GM18526 (cell line): Measurements from ENCODE around the gene RPN1.

ENCODE experiments used
- POLR2A ChIP-seq: IDR thresholded peaks from 3 replicates; pipeline ENCODE4 v1.6.1; 2011; ENCODE audit not compliant: insufficient read length; ENCODE audit errors: extremely low read depth

RPN1 gene

DNA sequence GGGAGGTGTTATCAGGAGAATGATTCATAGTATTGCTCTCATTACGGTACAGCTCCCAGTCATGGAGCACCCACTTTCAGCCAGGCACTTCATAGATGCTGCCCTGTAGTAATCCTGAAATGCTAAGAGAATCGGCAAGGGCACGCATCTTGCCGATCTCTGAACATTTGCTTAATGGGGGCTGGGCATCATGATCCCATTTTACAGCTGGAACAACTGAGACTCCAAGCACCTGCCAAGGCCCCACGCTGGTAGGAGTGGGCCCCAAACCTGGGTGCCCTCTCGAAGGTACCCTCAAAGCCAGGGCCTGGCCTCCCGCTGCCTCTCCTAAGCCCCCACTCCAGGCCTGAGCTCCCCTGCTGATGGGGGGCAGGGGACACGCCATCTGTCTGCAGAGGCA lies 47.3 kb downstream of the RPN1 start:
- no peak for TF ChIP-seq POLR2A

DNA sequence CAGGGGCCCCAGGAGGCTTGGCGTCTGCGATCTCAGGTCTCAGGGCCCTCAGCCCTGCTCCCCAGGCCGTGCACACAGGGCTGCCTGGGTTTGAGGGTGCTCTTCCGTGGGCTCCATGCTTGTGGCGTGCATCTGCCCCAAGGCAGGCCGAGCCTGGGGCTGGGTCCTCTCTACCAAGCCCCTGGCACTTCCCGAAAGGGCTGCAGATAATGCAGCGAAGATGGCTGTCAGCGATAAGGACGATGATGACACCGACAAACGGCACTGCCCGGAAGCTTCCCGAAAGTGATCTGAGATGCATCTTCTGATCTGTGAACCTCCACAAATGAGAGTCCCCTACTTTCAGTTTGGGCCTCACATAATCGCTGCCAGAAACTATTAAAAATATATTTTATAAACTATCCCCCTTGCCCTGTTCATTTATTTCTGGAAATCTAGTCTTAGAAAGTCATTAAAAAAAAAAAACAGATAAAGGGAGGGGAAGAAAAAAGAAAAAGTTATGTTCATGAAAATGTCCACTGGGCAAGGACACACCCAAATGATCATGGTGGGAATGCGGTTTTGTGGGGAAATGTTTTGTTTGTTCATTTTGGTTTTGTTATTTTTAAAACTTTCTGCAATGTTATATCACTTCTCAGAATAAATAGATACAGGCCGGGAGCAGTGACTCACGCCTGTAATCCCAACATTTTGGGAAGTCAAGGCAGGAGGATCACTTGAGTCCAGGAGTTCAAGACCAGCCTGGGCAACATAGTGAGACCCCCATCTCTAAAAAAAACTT lies 51.5 kb downstream of the RPN1 start:
- TF ChIP-seq POLR2A: no peak

DNA sequence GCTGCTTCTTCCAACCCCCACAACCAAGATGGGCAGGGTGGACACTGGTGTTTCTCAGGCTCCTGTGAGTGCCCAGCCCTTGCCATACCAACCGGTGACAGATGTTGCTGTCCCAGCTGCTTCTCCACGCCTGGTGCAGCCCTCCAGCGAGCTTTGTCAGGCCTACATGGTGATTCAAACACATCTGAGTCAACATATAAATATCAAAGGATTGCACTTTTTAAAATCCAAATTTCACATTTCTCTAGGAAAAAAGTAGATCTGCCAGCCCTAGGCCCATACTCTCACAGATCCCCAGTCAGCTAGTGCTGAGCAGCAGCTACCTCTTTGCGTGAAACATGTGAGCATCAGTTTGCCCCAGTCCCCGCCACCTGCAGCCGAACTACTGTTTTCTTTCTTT lies 52.7 kb downstream of the RPN1 start:
- TF ChIP-seq POLR2A: no peak

DNA sequence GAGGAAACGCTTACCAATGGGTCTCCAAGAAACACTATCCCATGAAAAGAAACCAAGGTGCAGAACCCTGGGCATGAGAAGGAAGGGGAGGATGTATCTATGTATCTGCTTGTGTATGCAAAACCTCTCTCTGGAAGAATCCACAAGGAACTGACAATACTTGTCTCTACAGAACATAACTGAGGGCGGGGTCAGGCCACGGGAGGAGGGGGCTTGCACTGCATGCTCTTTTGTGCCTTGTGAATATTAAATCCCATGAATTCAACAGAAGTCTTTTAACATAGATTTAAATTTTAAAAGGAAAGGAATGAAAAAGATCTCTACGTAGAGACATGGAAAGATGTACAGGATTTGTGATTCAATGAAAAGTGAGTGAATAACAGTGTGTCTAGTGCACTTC lies 57.8 kb downstream of the RPN1 start:
- TF ChIP-seq POLR2A: no peak

DNA sequence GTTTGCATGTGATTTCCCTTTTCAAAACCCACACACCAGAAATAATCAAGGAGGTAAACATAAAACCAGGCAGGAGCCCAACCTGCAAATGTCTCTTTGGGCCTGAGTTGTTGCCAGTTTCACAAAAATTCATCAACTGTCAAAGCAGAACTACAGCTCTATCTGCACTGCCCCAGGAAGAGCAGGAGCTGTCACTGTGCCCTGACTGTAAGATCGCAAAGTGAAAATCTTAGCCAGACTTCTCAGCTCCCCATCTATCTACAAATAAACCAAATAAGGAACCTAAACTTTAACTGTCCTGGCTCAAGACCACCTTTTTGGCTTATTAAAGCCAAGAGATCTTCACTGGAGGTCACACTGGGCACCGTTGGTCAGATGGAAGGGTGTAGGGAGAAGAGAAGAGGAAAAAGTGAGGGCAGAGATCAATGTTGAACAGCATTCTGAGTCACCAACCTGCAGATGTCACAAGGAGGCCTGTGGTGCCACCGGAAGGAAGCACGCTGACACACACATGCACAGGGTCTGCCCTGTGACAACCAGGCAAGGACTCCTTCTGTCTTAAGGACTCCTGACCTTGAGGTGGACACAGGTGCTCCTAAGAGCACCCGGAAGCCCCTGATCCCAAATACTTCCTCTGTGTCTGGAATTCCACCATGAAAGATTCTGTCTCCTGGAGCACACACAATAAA lies 58.7 kb downstream of the RPN1 start:
- TF ChIP-seq POLR2A: no peak

DNA sequence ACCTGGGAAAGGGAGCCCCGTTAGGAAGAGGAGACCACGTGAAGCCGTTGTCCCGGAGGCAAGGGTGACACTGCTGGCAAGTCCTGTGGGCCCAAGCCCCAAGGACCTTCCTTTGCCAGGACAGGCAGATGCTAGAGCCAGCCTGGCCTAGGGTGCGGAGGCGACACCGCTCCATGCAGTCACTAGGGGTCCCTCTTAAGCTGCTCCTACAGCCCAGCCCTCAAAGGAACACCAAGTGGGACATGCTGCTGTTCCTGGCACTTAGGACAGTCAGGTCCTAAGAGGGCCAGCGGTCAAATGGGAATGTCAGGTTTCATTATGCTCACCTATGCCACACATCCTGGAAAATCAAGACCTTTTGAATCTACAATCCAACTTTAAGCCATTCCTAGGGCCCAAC lies 59.7 kb downstream of the RPN1 start:
- TF ChIP-seq POLR2A: no peak

DNA sequence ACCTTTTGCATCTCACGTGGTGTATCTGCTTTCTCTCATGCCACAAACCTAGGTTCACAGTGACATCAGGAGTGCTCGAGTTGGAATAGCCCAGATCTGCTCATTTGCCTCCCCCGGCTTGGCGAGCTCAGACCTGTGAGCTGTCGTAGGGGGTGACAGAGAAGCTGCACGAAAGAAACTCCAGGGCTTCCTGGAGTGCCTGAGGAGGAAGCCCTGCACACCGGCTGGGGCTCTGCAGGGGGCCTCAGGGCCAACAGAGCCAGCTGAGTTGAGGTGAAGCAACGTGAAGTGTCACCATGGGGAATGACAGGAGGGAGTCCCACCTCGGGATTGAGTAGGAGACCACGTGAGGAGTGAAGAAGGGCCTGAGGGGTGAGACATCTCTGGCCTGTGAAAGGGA lies 62.5 kb downstream of the RPN1 start:
- no peak for TF ChIP-seq POLR2A

GRCh38 chr3:128587391-128587790 lies 63.2 kb downstream of the RPN1 start:
- TF ChIP-seq POLR2A: no peak

GRCh38 chr3:128585974-128586373 lies 64.6 kb downstream of the RPN1 start:
- no peak for TF ChIP-seq POLR2A

GRCh38 chr3:128585189-128585588 lies 65.4 kb downstream of the RPN1 start:
- no peak for TF ChIP-seq POLR2A

DNA sequence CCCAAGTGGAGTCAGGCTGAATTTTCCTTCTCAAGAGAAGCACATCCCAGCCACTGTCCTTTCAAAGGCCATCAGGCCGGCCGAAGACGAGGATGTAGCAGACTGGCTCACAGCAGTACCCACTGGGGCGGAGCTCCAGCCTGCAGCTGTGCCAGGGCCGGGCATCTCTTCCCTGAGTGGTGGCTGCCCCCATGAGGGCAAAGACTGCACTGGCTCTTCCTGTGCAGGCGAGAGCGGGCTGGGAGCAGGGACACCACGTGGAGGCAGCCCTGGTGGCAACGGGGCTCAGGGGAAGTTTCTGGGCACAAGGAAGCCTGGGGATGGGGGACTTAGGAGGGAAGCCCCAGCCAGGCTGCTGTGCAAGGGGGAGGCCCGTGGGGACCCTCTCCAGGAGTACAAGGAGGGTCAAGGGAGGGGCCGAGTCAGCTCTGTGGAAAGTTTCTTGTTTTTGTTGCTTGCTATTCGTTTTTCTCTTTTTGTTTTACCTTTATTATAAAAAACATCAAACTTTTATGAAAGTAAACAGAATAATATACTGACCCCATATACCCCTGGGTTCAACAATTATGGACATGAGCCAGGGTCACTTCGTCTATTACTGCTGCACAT lies 66.1 kb downstream of the RPN1 start:
- no peak for TF ChIP-seq POLR2A

- no peak for TF ChIP-seq POLR2A
These were observed 69.1 kb downstream of the RPN1 start for GRCh38 chr3:128581566-128581965.

- no peak for TF ChIP-seq POLR2A
These were observed 70.7 kb downstream of the RPN1 start for GRCh38 chr3:128579927-128580326.

GRCh38 chr3:128578346-128578745 lies 72.3 kb downstream of the RPN1 start:
- TF ChIP-seq POLR2A: no peak

GRCh38 chr3:128577711-128578110 lies 72.9 kb downstream of the RPN1 start:
- no peak for TF ChIP-seq POLR2A

DNA sequence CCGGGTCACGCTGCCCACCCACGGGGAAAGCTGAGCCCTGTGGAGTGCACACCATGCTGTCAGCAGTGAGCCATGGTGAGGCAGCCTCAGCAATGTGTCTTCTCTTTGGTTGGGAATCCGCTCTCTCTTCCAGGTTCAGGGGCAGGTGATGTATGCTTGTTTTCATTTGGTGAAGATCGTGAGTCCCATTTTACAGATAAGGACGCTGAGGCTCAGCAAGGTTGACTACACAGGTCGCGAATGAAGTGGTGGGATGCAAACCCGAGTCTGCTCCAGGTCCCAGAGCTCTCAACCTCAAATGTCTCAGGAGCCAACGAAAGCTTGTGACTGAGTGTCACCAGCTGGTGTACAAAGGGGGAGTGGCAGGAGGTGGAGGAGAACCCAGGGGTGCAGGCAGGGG lies 74.3 kb downstream of the RPN1 start:
- TF ChIP-seq POLR2A: no peak

- TF ChIP-seq POLR2A: no peak
These were observed 74.8 kb downstream of the RPN1 start for GRCh38 chr3:128575777-128576176.

GRCh38 chr3:128573707-128574162 lies 76.9 kb downstream of the RPN1 start:
- no peak for TF ChIP-seq POLR2A
